Heart left ventricle (tissue), 16 donors: ENCODE data around the gene NCAPG2. TPM values are rescaled to one million over a fixed set of nuclear protein-coding genes. Genes with fewer than 3 reads are reported as not detected.

ENCODE experiments used
- ATAC-seq, 4 donors: fragments of 200-7000 bp; cut with Tn5 transposase; one replicate each; pipeline ENCODE4 v1.9.1; 2020 to 2022; ENCODE audit warnings: moderate library complexity in 4 of 4, mild to moderate bottlenecking in 3 of 4, moderate number of reproducible peaks in 1 of 4
- DNase-seq, 5 donors: peaks; one replicate each; pipeline ENCODE4 v3.0.0-alpha.2; 2020
- H3K27ac ChIP-seq, 12 donors: fragments of 200-600 bp; sonication (generic) in 4 of 12; one replicate each; pipeline versions ENCODE4 v1.5.0 to v1.8.0; 2016 to 2022; ENCODE audit warnings: mild to moderate bottlenecking in 2 of 12
- H3K27me3 ChIP-seq, 9 donors: fragments of 200-600 bp; sonication (generic) in 2 of 9; one replicate each; pipeline versions ENCODE4 v1.5.1 to v1.8.0; 2016 to 2022; ENCODE audit warnings: mild to moderate bottlenecking in 3 of 9
- H3K36me3 ChIP-seq, 9 donors: fragments of 200-600 bp; sonication (generic) in 2 of 9; one replicate each; pipeline versions ENCODE4 v1.5.0 to v1.8.0; 2018 to 2022; ENCODE audit warnings: mild to moderate bottlenecking in 2 of 9
- H3K4me1 ChIP-seq, 12 donors: fragments of 200-600 bp; sonication (generic) in 4 of 12; one replicate each; pipeline versions ENCODE4 v1.5.0 to v1.8.0; 2016 to 2022; ENCODE audit warnings: mild to moderate bottlenecking in 3 of 12
- H3K4me3 ChIP-seq, 12 donors: fragments of 200-600 bp; sonication (generic) in 4 of 12; one replicate each; pipeline versions ENCODE4 v1.5.0 to v1.8.0; 2017 to 2022; ENCODE audit warnings: mild to moderate bottlenecking in 9 of 12, moderate library complexity in 4 of 12
- H3K9me3 ChIP-seq, 12 donors: fragments of 200-600 bp; sonication (generic) in 4 of 12; one replicate each; pipeline versions ENCODE4 v1.5.0 to v1.8.0; 2016 to 2022; ENCODE audit warnings: mild to moderate bottlenecking in 1 of 12
- CTCF ChIP-seq, 12 donors: fragments of 200-600 bp; sonication (generic) in 4 of 12; IDR thresholded peaks; one replicate each; pipeline versions ENCODE4 v1.5.0 to v1.8.0; 2018 to 2022; ENCODE audit warnings: antibody characterized with exemption in 12 of 12, mild to moderate bottlenecking in 5 of 12
- POLR2A ChIP-seq, 2 donors: fragments of 450-650 bp; IDR thresholded peaks; one replicate each; pipeline ENCODE4 v1.6.1; 2017; ENCODE audit warnings: antibody characterized with exemption in 2 of 2, mild to moderate bottlenecking in 2 of 2, moderate library complexity in 2 of 2
- WGBS, 4 donors: extraction: QIAGEN DNeasy Blood & Tissue Kit in 2 of 4; methylation state at CpG; one replicate each; pipeline versions ENCODE4 v1.1.5 to v1.1.7; 2013 to 2018; 5-methylcytosine and 5-hydroxymethylcytosine counted together
- intact Hi-C, 10 donors: fragments of 100-400 bp; cut with DNase I; formaldehyde crosslinking; loops; one replicate each; pipeline versions ENCODE4 v1.11.1 to v1.14.2; 2022
- polyA plus RNA-seq, 2 donors: library from polyadenylated mRNA; stranded (reverse); fragments of 200-250 nt; gene quantifications; one replicate each; pipeline ENCODE4 v1.2.3, GENCODE V29; 2013
- total RNA-seq, 9 donors: library from RNA; depleted of rRNA in 2 of 9; stranded (reverse); fragments of >200 nt in 2 of 9; fragmentation: NEBNext Ultra II Directional in 3 of 9; extraction: Animal tissue kit (Norgen Biotek cat#: 25700) in 3 of 9; gene quantifications; one replicate each; pipeline versions ENCODE4 v1.1.0 to v1.2.4, GENCODE V29; 2016 to 2023
- donor health status: ischemic (EF 13 %, LVEDD 7.1; RV severe dilation, severe dysfunction).
- donor health status: healthy with polysubstance abuse.
- donor health status: DM: no; HTN: yes; CAD: no.
- donor health status: DM: no; HTN: no; CAD: no.
- donor health status: ischemic (EF 25% LVEDD 6.9; RV normal size, moderate dysfunction).
- donor health status: ischemic (EF 25% LVEDD 5.7; RV mildly dilated, moderate dysfunction).
- donor health status: healthy.
- donor health status: DM: yes; HTN: yes; CAD: no.
- donor health status: ischemic (EF 35%, LVEDD 5.7; RV mildly dilated, moderate dysfunction).
- donor health status: nonischemic (EF 11% LVEDD 7.7; RV severe dilation, severe dysfunction).
- donor health status: DM: yes; HTN: yes; CAD: no.
- donor health status: PGD.
- donor health status: ischemic (EF 29% LVEDD 5.4; RV normal size, mild dysfunction).
- donor health status: nonischemic (EF 23%, LVEDD 6.1; RV moderate dilation, normal function).

The NCAPG2 gene
- total and polyA plus RNA-seq, 11 donors, result 1.1 to 12.5 (median 4.1) TPM

GRCh38 chr7:158612546-158612945 lies 92.1 kb downstream of the NCAPG2 start:
- intact Hi-C loops, result no loop called here
- H3K36me3 ChIP-seq, result no peaks in the 10 kb centered on the region
- H3K9me3 ChIP-seq, result no peaks in the 10 kb centered on the region
- H3K4me1 ChIP-seq, result no peaks in the 10 kb centered on the region
- WGBS, 4 donors, result 91 to 95% (median 93%) methylated on average over 4 of the region's 4 CpGs
- H3K4me3 ChIP-seq, result no peak overlapping the region
- no peak overlapping the region for H3K27ac ChIP-seq
- H3K27me3 ChIP-seq, result no peaks in the 10 kb centered on the region
- DNase-seq (no peak), ATAC-seq (no peak)
- TF ChIP-seq CTCF (IDR thresholded peaks at IDR 0.05) (no peak), POLR2A (IDR thresholded peaks at IDR 0.05) (no peak)

GRCh38 chr7:158611541-158611940 lies 93.1 kb downstream of the NCAPG2 start:
- no peaks in the 10 kb centered on the region for H3K27me3 ChIP-seq

GRCh38 chr7:158609313-158609974 lies 95.2 kb downstream of the NCAPG2 start:
- H3K9me3 ChIP-seq, result no peaks in the 10 kb centered on the region
- intact Hi-C loops, result no loop called here
- H3K27me3 ChIP-seq, result no peaks in the 10 kb centered on the region
- no peak overlapping the region for H3K4me3 ChIP-seq
- DNase-seq (no peak), ATAC-seq (no peak)
- no peaks in the 10 kb centered on the region for H3K4me1 ChIP-seq
- no peak for TF ChIP-seq CTCF (IDR thresholded peaks at IDR 0.05)
- H3K27ac ChIP-seq, result no peak overlapping the region
- H3K36me3 ChIP-seq, result no peaks in the 10 kb centered on the region
- 76 to 86% (median 81%) methylated on average over 7 of the region's 7 CpGs for whole genome bisulfite sequencing, 4 donors

More at GRCh38 chr7:158611541-158611940, 93.1 kb downstream of the NCAPG2 start:
- Histone ChIP-seq H3K36me3 (no peaks in the 10 kb centered on the region), H3K4me1 (no peaks in the 10 kb centered on the region), H3K27ac (no peak overlapping the region), H3K4me3 (no peak overlapping the region), H3K9me3 (no peaks in the 10 kb centered on the region)
- no peak for DNase-seq
- TF ChIP-seq CTCF (IDR thresholded peaks at IDR 0.05) (no peak), POLR2A (IDR thresholded peaks at IDR 0.05) (no peak)
- WGBS, 4 donors, result 67 to 82% (median 81%) methylated on average over 8 of the region's 8 CpGs
- intact Hi-C loops, result no loop called here
- no peak for ATAC-seq

- WGBS, 4 donors, result 78 to 96% (median 93%) methylated on average over 6 of the region's 6 CpGs
- H3K27ac ChIP-seq, result no peak overlapping the region
These were observed 97.0 kb downstream of the NCAPG2 start for GRCh38 chr7:158607563-158607962.

More at GRCh38 chr7:158607563-158607962, 97.0 kb downstream of the NCAPG2 start:
- Histone ChIP-seq H3K9me3 (no peaks in the 10 kb centered on the region), H3K4me1 (no peaks in the 10 kb centered on the region), H3K4me3 (no peak overlapping the region), H3K36me3 (no peaks in the 10 kb centered on the region), H3K27me3 (no peaks in the 10 kb centered on the region)
- DNase-seq (no peak), ATAC-seq (no peak)
- TF ChIP-seq POLR2A (IDR thresholded peaks at IDR 0.05) (no peak), CTCF (IDR thresholded peaks at IDR 0.05) (no peak)
- intact Hi-C loops, result no loop called here
